Neural cell (in vitro differentiated cells): Measurements from ENCODE around the gene APC.

ENCODE experiments used
- CTCF ChIP-seq: fragments of 450-650 bp; IDR thresholded peaks from 2 replicates; pipeline ENCODE4 v1.5.1; 2014; ENCODE audit warnings: antibody characterized with exemption, mild to moderate bottlenecking, moderate library complexity; ENCODE audit not compliant: poor library complexity, severe bottlenecking
- POLR2AphosphoS5 ChIP-seq: IDR thresholded peaks from 2 replicates; pipeline ENCODE4 v1.6.1; 2012

- TF ChIP-seq POLR2AphosphoS5 (no peak), CTCF (no peak)
These were observed 133.3 kb downstream of the APC start for GRCh38 chr5:112870966-112871365.
